Testis (tissue), 2 donors: ENCODE data around the gene NDUFV3.
"Not testable (repeated sequence)": the region's sequence is repeated elsewhere in the genome, so short reads cannot be mapped to it uniquely, and the experiment has no call there.

Source experiments
- CTCF ChIP-seq, 3 experiments: fragments of 450-650 bp in 2 of 3; fragments of 200-600 bp in 1 of 3; sonication (generic) in 1 of 3; IDR thresholded peaks; one replicate each; pipeline ENCODE4 v1.5.1; 2016 to 2019; ENCODE audit warnings: antibody characterized with exemption in 3 of 3, mild to moderate bottlenecking in 2 of 3, moderate library complexity in 1 of 3
- POLR2A ChIP-seq: fragments of 450-650 bp; IDR thresholded peaks from one replicate; pipeline ENCODE4 v1.6.1; 2017; ENCODE audit warnings: antibody characterized with exemption, mild to moderate bottlenecking, moderate library complexity

- not testable (repeated sequence) for TF ChIP-seq CTCF (IDR thresholded peaks at IDR 0.05); POLR2A
These were observed 45.5 kb downstream of the NDUFV3 start for GRCh38 chr21:42938606-42938995.
